Calu3 (cell line): Measurements from ENCODE around the gene AKAP13. TPM values are rescaled to one million over a fixed set of nuclear protein-coding genes. Genes with fewer than 3 reads are reported as not detected.

Source experiments
- BruUV-seq: library from RNA; stranded (reverse); fragments of 400-500 nt; replicated peaks from 2 replicates; lab custom pipeline; 2021; lab: Mats Ljungman, UMichigan
- CTCF ChIA-PET: fragments of 300-600 bp; sonication (Branson Sonifier 250); formaldehyde crosslinking; loops from one replicate; lab custom pipeline; 2022; ENCODE audit warnings: antibody characterized with exemption; lab: Charles Lee
- DNase-seq: peaks from one replicate; pipeline ENCODE4 v3.0.0; 2022
- H3K27ac Mint-ChIP-seq: one replicate; pipeline ENCODE4 v1.8.0; 2022; ENCODE audit warnings: mixed read lengths; ENCODE audit not compliant: unreplicated experiment
- H3K27me3 Mint-ChIP-seq: one replicate; pipeline ENCODE4 v1.8.0; 2022; ENCODE audit warnings: mixed read lengths; ENCODE audit not compliant: unreplicated experiment
- H3K36me3 Mint-ChIP-seq: one replicate; pipeline ENCODE4 v1.8.0; 2022; ENCODE audit warnings: mild to moderate bottlenecking, moderate library complexity, mixed read lengths; ENCODE audit not compliant: insufficient read depth, unreplicated experiment
- H3K4me1 Mint-ChIP-seq: one replicate; pipeline ENCODE4 v1.8.0; 2022; ENCODE audit warnings: mild to moderate bottlenecking, low read depth, mixed read lengths; ENCODE audit not compliant: unreplicated experiment
- H3K4me3 Mint-ChIP-seq: one replicate; pipeline ENCODE4 v1.8.0; 2022; ENCODE audit warnings: mild to moderate bottlenecking, low read depth, moderate library complexity, mixed read lengths; ENCODE audit not compliant: unreplicated experiment
- H3K9me3 Mint-ChIP-seq: one replicate; pipeline ENCODE4 v1.8.0; 2022; ENCODE audit warnings: low read depth, mixed read lengths; ENCODE audit not compliant: unreplicated experiment
- intact Hi-C: fragments of 100-400 bp; cut with micrococcal nuclease; formaldehyde crosslinking; loops from one replicate; pipeline ENCODE4 v1.10.0; 2022; ENCODE audit not compliant: unreplicated experiment
- total RNA-seq: library from RNA; stranded (reverse); gene quantifications from 2 replicates; pipeline ENCODE4 v1.2.3, GENCODE V29; 2022
- TF ChIP-seq, protein P1 (sequence below): fragments of 200-600 bp; IDR thresholded peaks from one replicate; pipeline ENCODE4 v1.8.0; 2022; ENCODE audit warnings: antibody characterized with exemption; ENCODE audit not compliant: unreplicated experiment

Gene AKAP13
- total RNA-seq, 1 experiment from 2014 or later: 145 TPM

DNA sequence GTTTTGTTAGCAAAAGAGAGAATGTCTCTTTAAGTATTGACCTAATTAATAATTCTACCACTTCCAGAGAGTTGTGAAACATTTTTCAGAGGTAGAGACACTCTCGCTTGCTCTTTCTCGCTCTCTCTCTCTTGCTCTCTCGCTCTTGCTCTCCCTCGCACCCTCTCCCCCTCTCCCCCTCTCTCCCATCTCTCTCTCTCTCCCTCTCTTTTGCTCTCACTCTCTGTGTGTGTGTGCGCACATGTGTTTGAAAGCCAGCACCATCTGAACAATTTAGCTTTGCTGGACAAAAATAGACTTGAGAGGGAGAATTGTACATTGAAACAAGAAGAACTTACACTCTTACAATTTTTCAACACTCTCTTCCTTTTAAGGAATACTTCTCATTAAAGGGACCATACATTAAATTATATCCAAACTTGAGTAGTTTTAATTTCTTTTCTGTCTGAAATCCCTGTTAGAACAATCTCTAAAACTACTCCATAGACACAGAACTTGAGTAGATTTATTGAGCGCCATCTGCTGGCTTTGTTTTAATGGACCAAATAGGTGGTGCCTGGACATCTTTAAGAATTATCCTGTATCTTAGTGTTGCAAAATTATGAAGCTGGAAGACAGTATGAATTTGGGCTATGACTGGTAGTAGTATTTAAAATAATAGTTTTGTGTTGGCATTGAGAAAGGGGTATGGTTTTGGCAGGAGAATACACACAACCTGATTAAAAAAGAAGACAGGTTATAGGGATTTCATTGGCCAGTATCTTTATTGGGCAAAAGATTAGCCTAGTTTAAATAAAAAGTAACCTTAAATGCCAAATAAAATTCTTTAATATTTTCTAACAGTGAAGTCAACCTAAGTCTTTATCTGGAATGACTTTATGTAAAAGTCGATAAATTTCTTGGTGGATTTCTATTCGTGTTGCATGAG lies 124.6 kb downstream of the AKAP13 start:
- Mint-ChIP-seq H3K27me3 (no peaks in the 10 kb centered on the region), H3K36me3 (no peaks in the 10 kb centered on the region), H3K9me3 (no peaks in the 10 kb centered on the region), H3K4me1 (peaks cover 32% of the 10 kb centered on the region), H3K4me3 (no peak overlapping the region), H3K27ac (peak overlapping the region; percentile 26)
- CTCF ChIA-PET: interaction anchor here (0.7 to 2.4 kb wide), 7 partner anchors 10 to 209 kb away, joined by 3 to 9 read pairs (median 3); no protein-coding TSS in a partner anchor
- peak; percentile 63 for DNase-seq
- BruUV-seq: no TSS peak
- TF ChIP-seq, protein P1, sequence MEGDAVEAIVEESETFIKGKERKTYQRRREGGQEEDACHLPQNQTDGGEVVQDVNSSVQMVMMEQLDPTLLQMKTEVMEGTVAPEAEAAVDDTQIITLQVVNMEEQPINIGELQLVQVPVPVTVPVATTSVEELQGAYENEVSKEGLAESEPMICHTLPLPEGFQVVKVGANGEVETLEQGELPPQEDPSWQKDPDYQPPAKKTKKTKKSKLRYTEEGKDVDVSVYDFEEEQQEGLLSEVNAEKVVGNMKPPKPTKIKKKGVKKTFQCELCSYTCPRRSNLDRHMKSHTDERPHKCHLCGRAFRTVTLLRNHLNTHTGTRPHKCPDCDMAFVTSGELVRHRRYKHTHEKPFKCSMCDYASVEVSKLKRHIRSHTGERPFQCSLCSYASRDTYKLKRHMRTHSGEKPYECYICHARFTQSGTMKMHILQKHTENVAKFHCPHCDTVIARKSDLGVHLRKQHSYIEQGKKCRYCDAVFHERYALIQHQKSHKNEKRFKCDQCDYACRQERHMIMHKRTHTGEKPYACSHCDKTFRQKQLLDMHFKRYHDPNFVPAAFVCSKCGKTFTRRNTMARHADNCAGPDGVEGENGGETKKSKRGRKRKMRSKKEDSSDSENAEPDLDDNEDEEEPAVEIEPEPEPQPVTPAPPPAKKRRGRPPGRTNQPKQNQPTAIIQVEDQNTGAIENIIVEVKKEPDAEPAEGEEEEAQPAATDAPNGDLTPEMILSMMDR: no peak
- intact Hi-C loops: loop anchor here (1.0 to 5.0 kb wide), 2 partner anchors 19 to 208 kb away; no protein-coding TSS in a partner anchor

DNA sequence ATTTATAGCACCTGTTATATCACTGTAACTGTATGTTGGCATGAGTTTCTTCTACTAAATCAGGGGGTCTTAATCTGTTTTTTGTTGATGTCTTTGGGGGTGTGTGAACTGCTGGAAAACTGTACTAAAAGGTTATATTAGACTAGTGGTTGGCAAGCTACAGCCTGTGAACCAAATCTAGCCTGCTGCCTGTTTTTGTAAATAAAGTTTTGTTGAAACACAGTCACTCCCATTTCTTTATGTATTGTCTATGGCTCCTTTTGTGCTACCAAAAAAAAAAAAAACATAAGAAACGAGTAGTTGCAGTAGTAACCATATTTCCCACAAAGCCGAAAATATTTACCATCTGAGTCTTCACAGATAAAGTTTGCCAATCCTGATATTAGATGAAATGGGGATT lies 126.7 kb downstream of the AKAP13 start:
- no peaks in the 10 kb centered on the region for H3K36me3 Mint-ChIP-seq
- no peaks in the 10 kb centered on the region for H3K27me3 Mint-ChIP-seq
- H3K9me3 Mint-ChIP-seq: no peaks in the 10 kb centered on the region
- CTCF ChIA-PET: no interaction called here
- no peak for DNase-seq
- intact Hi-C loops: no loop called here
- no peak overlapping the region for H3K4me3 Mint-ChIP-seq
- peaks cover 43% of the 10 kb centered on the region for H3K4me1 Mint-ChIP-seq
- no peak overlapping the region for H3K27ac Mint-ChIP-seq
- no TSS peak for BruUV-seq
- TF ChIP-seq, protein P1: no peak

DNA sequence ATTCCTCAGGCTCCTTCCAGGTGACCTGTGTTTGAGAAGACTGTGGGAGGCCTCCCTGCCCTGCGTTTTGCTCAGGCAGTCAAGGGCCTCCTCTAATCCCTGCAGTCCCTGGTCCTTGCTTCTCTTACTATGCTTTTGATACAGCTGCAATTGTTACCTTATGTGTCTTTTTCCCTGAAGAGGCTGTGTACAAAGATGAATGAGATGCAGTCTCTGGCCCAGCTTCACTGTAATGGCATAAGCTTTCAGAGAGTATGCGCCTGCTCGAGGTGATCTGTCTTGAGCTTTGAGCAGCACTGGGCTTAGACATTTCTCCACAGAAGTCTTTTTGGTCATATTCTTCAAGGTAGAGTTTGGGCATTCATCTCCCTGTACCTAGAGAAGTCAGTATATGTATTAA lies 129.6 kb downstream of the AKAP13 start:
- H3K4me1 Mint-ChIP-seq: peaks cover 51% of the 10 kb centered on the region
- intact Hi-C loops: no loop called here
- no TSS peak for BruUV-seq
- CTCF ChIA-PET: no interaction called here
- H3K36me3 Mint-ChIP-seq: no peaks in the 10 kb centered on the region
- no peaks in the 10 kb centered on the region for H3K27me3 Mint-ChIP-seq
- H3K27ac Mint-ChIP-seq: no peak overlapping the region
- no peak for DNase-seq
- TF ChIP-seq, protein P1: no peak
- H3K9me3 Mint-ChIP-seq: no peaks in the 10 kb centered on the region
- H3K4me3 Mint-ChIP-seq: no peak overlapping the region

DNA sequence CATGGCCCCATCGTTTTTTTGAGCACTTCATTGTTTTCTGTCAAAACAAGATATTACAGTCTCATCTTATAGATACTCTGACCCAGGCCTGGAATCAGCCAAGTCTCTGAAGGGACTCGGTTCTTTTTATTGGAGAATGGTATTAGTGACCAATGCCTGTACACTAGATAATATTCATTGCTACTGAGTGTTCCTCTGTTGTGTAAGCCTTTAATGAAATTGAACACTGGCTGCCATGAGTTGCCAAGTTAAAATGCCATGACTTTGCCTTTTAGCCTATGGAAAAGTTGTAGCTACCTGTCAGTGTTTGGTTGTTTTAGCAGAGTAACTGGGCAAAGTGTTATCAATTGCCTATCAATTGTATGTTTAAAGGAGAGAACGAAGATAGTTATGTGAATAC lies 134.0 kb downstream of the AKAP13 start:
- H3K36me3 Mint-ChIP-seq: no peaks in the 10 kb centered on the region
- no peaks in the 10 kb centered on the region for H3K27me3 Mint-ChIP-seq
- H3K4me1 Mint-ChIP-seq: peaks cover 62% of the 10 kb centered on the region
- no peak for DNase-seq
- H3K9me3 Mint-ChIP-seq: no peaks in the 10 kb centered on the region
- peak overlapping the region; percentile 57 for H3K27ac Mint-ChIP-seq
- CTCF ChIA-PET: interaction anchor here (0.7 kb wide), 1 partner anchor 14 kb away, joined by 3 read pairs; no protein-coding TSS in a partner anchor
- no TSS peak for BruUV-seq
- intact Hi-C loops: loop anchor here (2.0 kb wide), 1 partner anchor 68 kb away; no protein-coding TSS in a partner anchor
- peak overlapping the region; percentile 31 for H3K4me3 Mint-ChIP-seq
- TF ChIP-seq, protein P1: no peak
